Endometrium (tissue), 2 donors: ENCODE results near the gene KLHDC9.

Source experiments
- FAIRE-seq: peaks from 2 replicates; lab custom pipeline; 2012; peaks lifted over from hg19 to GRCh38; lab: Jason Lieb, UNC
- donor health status: control.
- donor health status: control.

The KLHDC9 gene

GRCh38 chr1:161077426-161077825 lies 20.7 kb upstream of the KLHDC9 start:
- FAIRE-seq: no peak

- no peak for FAIRE-seq
These were observed 18.6 kb upstream of the KLHDC9 start for GRCh38 chr1:161079436-161080110.

GRCh38 chr1:161080441-161081405 lies 17.4 kb upstream of the KLHDC9 start:
- no peak for FAIRE-seq

GRCh38 chr1:161081519-161081918 lies 16.6 kb upstream of the KLHDC9 start:
- FAIRE-seq: no peak

- no peak for FAIRE-seq
These were observed 15.7 kb upstream of the KLHDC9 start for GRCh38 chr1:161082483-161082882.

GRCh38 chr1:161082996-161083747 lies 15.0 kb upstream of the KLHDC9 start:
- no peak for FAIRE-seq

- no peak for FAIRE-seq
These were observed 14.2 kb upstream of the KLHDC9 start for GRCh38 chr1:161083748-161084596.

- FAIRE-seq: no peak
These were observed 13.6 kb upstream of the KLHDC9 start for GRCh38 chr1:161084597-161084988.

GRCh38 chr1:161085165-161085564 lies 13.0 kb upstream of the KLHDC9 start:
- no peak for FAIRE-seq

- no peak for FAIRE-seq
These were observed 11.7 kb upstream of the KLHDC9 start for GRCh38 chr1:161086457-161086856.

GRCh38 chr1:161088587-161089110 lies 9.5 kb upstream of the KLHDC9 start:
- no peak for FAIRE-seq

- no peak for FAIRE-seq
These were observed 8.8 kb upstream of the KLHDC9 start, which contains the start of gene NECTIN4 for GRCh38 chr1:161089251-161089924. TSS of gene NECTIN4 (minus strand) at chr1:161089558. CDS start at chr1:161089296, 262 bp downstream.

- no peak for FAIRE-seq
These were observed 8.2 kb upstream of the KLHDC9 start for GRCh38 chr1:161089938-161090337.

GRCh38 chr1:161090617-161091016 lies 7.5 kb upstream of the KLHDC9 start:
- FAIRE-seq: no peak

- no peak for FAIRE-seq
These were observed 7.1 kb upstream of the KLHDC9 start for GRCh38 chr1:161091093-161091492.

GRCh38 chr1:161091796-161092507 lies 6.2 kb upstream of the KLHDC9 start:
- no peak for FAIRE-seq

- FAIRE-seq: no peak
These were observed 5.5 kb upstream of the KLHDC9 start for GRCh38 chr1:161092621-161093028.

- no peak for FAIRE-seq
These were observed 3.7 kb upstream of the KLHDC9 start for GRCh38 chr1:161094481-161094880.

- no peak for FAIRE-seq
These were observed 2.9 kb upstream of the KLHDC9 start for GRCh38 chr1:161095230-161095629.

GRCh38 chr1:161096015-161096414 lies 2.1 kb upstream of the KLHDC9 start:
- no peak for FAIRE-seq
